HCT116 (cell line): Measurements from ENCODE around the gene SERHL2. TPM values are rescaled to one million over a fixed set of nuclear protein-coding genes. Genes with fewer than 3 reads are reported as not detected.
"Not testable (repeated sequence)": the region's sequence is repeated elsewhere in the genome, so short reads cannot be mapped to it uniquely, and the experiment has no call there.

Experiments
- ATAC-seq: fragments of 200-7000 bp; cut with Tn5 transposase; 2 replicates; pipeline ENCODE4 v1.9.1; 2020; ENCODE audit warnings: mild to moderate bottlenecking, moderate library complexity
- BruUV-seq: library from RNA; stranded (reverse); fragments of 400-500 nt; replicated peaks from 2 replicates; lab custom pipeline; 2021; lab: Mats Ljungman, UMichigan
- CTCF ChIA-PET: fragments of 300-600 bp; sonication (Branson Sonifier 250); formaldehyde crosslinking; loops from one replicate; lab custom pipeline; 2021; ENCODE audit warnings: antibody characterized with exemption; lab: Charles Lee
- POLR2A ChIA-PET: fragments of 300-600, 350-600 bp; sonication (Branson Sonifier 250); formaldehyde crosslinking; loops from one replicate; lab custom pipeline; 2021; ENCODE audit warnings: antibody characterized with exemption; lab: Charles Lee
- RAD21 ChIA-PET, 2 experiments: fragments of 300-600 bp; sonication (Branson Sonifier 250); formaldehyde crosslinking; loops; one replicate each; lab custom pipeline; 2023; ENCODE audit warnings: low total read pairs in 2 of 2; ENCODE audit not compliant: uncharacterized antibody in 2 of 2, unreplicated experiment in 2 of 2, low non-redundant PET in 1 of 2; lab: Charles Lee
- DNase-seq: peaks from one replicate; pipeline ENCODE4 v3.0.0-alpha.2; 2010; ENCODE audit warnings: low read depth, low spot score
- H2AFZ ChIP-seq: fragments of 200-600 bp; shearing (Covaris generic), sonication (generic); 2 replicates; pipeline ENCODE4 v1.6.1; 2017; ENCODE audit warnings: low read depth, mixed run types, mixed read lengths, antibody characterized with exemption, low read length; ENCODE audit not compliant: poor library complexity, severe bottlenecking
- H3K27ac ChIP-seq: 2 replicates; pipeline ENCODE4 v1.5.1; 2012; ENCODE audit warnings: low read depth, low read length
- H3K27me3 ChIP-seq: fragments of 200-600 bp; sonication (generic); 2 replicates; pipeline ENCODE4 v1.6.1; 2016; ENCODE audit warnings: mixed run types, low read length, mixed read lengths; ENCODE audit not compliant: insufficient read depth
- H3K36me3 ChIP-seq, 2 experiments: fragments of 200-500 bp in 1 of 2; fragments of 200-600 bp in 1 of 2; sonication (Bioruptor generic) in 1 of 2; sonication (generic) in 1 of 2; 2 replicates each; pipeline versions ENCODE4 v1.5.1 to v1.6.1; 2014 to 2016; ENCODE audit warnings: low read length in 2 of 2, inconsistent platforms in 1 of 2, mixed read lengths in 1 of 2, mixed run types in 1 of 2; ENCODE audit not compliant: insufficient read depth in 2 of 2, control insufficient read depth in 1 of 2
- H3K4me1 ChIP-seq, 2 experiments: fragments of 200-600 bp in 1 of 2; sonication (generic) in 1 of 2; 2 replicates each; pipeline versions ENCODE4 v1.5.1 to v1.6.1; 2012 to 2017; ENCODE audit warnings: low read length in 2 of 2, inconsistent platforms in 1 of 2, mild to moderate bottlenecking in 1 of 2, mixed read lengths in 1 of 2, mixed run types in 1 of 2, moderate library complexity in 1 of 2; ENCODE audit not compliant: insufficient read depth in 2 of 2, control insufficient read depth in 1 of 2
- H3K4me2 ChIP-seq: fragments of 200-600 bp; sonication (generic); 2 replicates; pipeline ENCODE4 v1.6.1; 2017; ENCODE audit warnings: mixed run types, low read length, mixed read lengths
- H3K4me3 ChIP-seq, 2 experiments: fragments of 200-600 bp in 1 of 2; sonication (generic) in 1 of 2; replicated peaks in 1 of 2; 2 replicates each; pipeline ENCODE4 v1.5.1; 2011 to 2016; ENCODE audit warnings: low read length in 2 of 2, control low read depth in 1 of 2, low read depth in 1 of 2, mild to moderate bottlenecking in 1 of 2, mixed read lengths in 1 of 2, mixed run types in 1 of 2
- H3K79me2 ChIP-seq: fragments of 200-600 bp; sonication (generic); 2 replicates; pipeline ENCODE4 v1.6.1; 2017; ENCODE audit warnings: mild to moderate bottlenecking, mixed run types, low read length, moderate library complexity, mixed read lengths; ENCODE audit not compliant: insufficient read depth
- H3K9ac ChIP-seq: fragments of 200-600 bp; sonication (generic); 2 replicates; pipeline ENCODE4 v1.6.1; 2016; ENCODE audit warnings: low read length, mixed read lengths
- H3K9me2 ChIP-seq: fragments of 200-600 bp; sonication (generic), shearing (Covaris generic); 2 replicates; pipeline ENCODE4 v1.6.1; 2017; ENCODE audit warnings: mixed run types, mild to moderate bottlenecking, moderate library complexity; ENCODE audit not compliant: insufficient read depth
- H3K9me3 ChIP-seq, 2 experiments: fragments of 200-500 bp in 1 of 2; fragments of 200-600 bp in 1 of 2; sonication (Bioruptor generic) in 1 of 2; sonication (generic) in 1 of 2; 2 replicates each; pipeline ENCODE4 v1.6.1; 2014 to 2017; ENCODE audit warnings: low read length in 2 of 2, mixed read lengths in 2 of 2, inconsistent platforms in 1 of 2, low read depth in 1 of 2, mild to moderate bottlenecking in 1 of 2, mixed run types in 1 of 2, moderate library complexity in 1 of 2; ENCODE audit not compliant: control insufficient read depth in 1 of 2, insufficient read depth in 1 of 2
- H4K20me1 ChIP-seq: fragments of 200-600 bp; sonication (generic), shearing (Covaris generic); 2 replicates; pipeline ENCODE4 v1.6.1; 2017; ENCODE audit warnings: mixed run types, mild to moderate bottlenecking, moderate library complexity; ENCODE audit not compliant: insufficient read depth
- ATF3 ChIP-seq: IDR thresholded peaks from 2 replicates; pipeline ENCODE4 v1.6.1; 2012
- CBX3 ChIP-seq: IDR thresholded peaks from 2 replicates; pipeline ENCODE4 v1.6.1; 2012; ENCODE audit warnings: low read depth
- ELF1 ChIP-seq: IDR thresholded peaks from 2 replicates; pipeline ENCODE4 v1.6.1; 2012; ENCODE audit warnings: low read depth, borderline replicate concordance
- EZH2 ChIP-seq: fragments of 200-600 bp; sonication (generic); IDR thresholded peaks from 2 replicates; pipeline ENCODE4 v1.6.1; 2017; ENCODE audit warnings: antibody characterized with exemption, mixed run types
- EZH2phosphoT487 ChIP-seq: fragments of 200-600 bp; IDR thresholded peaks from 2 replicates; pipeline ENCODE4 v1.6.1; 2018; ENCODE audit warnings: antibody characterized with exemption, borderline replicate concordance
- JUND ChIP-seq: IDR thresholded peaks from 2 replicates; pipeline ENCODE4 v1.6.1; 2012
- SIN3A ChIP-seq: IDR thresholded peaks from 2 replicates; pipeline ENCODE4 v1.6.1; 2012; ENCODE audit warnings: low read depth
- SP1 ChIP-seq: IDR thresholded peaks from 2 replicates; pipeline ENCODE4 v1.6.1; 2012; ENCODE audit warnings: low read depth
- SRF ChIP-seq: IDR thresholded peaks from 2 replicates; pipeline ENCODE4 v1.6.1; 2012; ENCODE audit warnings: low read depth
- TCF7L2 ChIP-seq: IDR thresholded peaks from 2 replicates; pipeline ENCODE4 v1.7.0; 2011; ENCODE audit warnings: borderline replicate concordance, inconsistent platforms; ENCODE audit not compliant: insufficient read depth, insufficient read length; ENCODE audit errors: extremely low read depth
- YY1 ChIP-seq: IDR thresholded peaks from 2 replicates; pipeline ENCODE4 v1.6.1; 2011; ENCODE audit warnings: low read length, low read depth, moderate library complexity, mild to moderate bottlenecking; ENCODE audit not compliant: insufficient replicate concordance; ENCODE audit errors: extremely low read depth
- ZFX ChIP-seq: fragments of 450-650 bp; IDR thresholded peaks from 2 replicates; pipeline ENCODE4 v1.6.1; 2017
- intact Hi-C: fragments of 100-400 bp; cut with micrococcal nuclease; formaldehyde crosslinking; loops from 2 replicates; pipeline ENCODE4 v1.10.0; 2022
- total RNA-seq: library from RNA; stranded (reverse); gene quantifications from one replicate; pipeline ENCODE4 v1.2.1, GENCODE V29; 2021; ENCODE audit not compliant: unreplicated experiment
- TF ChIP-seq, protein P1 (sequence below): IDR thresholded peaks from 2 replicates; pipeline ENCODE4 v1.6.1; 2012; ENCODE audit warnings: low read depth

The SERHL2 gene
- total RNA-seq, 1 experiment from 2014 or later, result not detected

GRCh38 chr22:42565956-42566355 is 12.2 kb downstream of the SERHL2 start:
- TF ChIP-seq SP1, result no peak
- no peak for TF ChIP-seq JUND
- TF ChIP-seq YY1, result no peak
- no peak for TF ChIP-seq ZFX
- TF ChIP-seq, protein P1, sequence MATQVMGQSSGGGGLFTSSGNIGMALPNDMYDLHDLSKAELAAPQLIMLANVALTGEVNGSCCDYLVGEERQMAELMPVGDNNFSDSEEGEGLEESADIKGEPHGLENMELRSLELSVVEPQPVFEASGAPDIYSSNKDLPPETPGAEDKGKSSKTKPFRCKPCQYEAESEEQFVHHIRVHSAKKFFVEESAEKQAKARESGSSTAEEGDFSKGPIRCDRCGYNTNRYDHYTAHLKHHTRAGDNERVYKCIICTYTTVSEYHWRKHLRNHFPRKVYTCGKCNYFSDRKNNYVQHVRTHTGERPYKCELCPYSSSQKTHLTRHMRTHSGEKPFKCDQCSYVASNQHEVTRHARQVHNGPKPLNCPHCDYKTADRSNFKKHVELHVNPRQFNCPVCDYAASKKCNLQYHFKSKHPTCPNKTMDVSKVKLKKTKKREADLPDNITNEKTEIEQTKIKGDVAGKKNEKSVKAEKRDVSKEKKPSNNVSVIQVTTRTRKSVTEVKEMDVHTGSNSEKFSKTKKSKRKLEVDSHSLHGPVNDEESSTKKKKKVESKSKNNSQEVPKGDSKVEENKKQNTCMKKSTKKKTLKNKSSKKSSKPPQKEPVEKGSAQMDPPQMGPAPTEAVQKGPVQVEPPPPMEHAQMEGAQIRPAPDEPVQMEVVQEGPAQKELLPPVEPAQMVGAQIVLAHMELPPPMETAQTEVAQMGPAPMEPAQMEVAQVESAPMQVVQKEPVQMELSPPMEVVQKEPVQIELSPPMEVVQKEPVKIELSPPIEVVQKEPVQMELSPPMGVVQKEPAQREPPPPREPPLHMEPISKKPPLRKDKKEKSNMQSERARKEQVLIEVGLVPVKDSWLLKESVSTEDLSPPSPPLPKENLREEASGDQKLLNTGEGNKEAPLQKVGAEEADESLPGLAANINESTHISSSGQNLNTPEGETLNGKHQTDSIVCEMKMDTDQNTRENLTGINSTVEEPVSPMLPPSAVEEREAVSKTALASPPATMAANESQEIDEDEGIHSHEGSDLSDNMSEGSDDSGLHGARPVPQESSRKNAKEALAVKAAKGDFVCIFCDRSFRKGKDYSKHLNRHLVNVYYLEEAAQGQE, result no peak
- no peak for TF ChIP-seq SIN3A
- TF ChIP-seq ATF3, result no peak
- no peak for TF ChIP-seq TCF7L2
- no peak for TF ChIP-seq ELF1
- TF ChIP-seq SRF, result no peak
- TF ChIP-seq EZH2, result no peak
- no peak for TF ChIP-seq CBX3
- TF ChIP-seq EZH2phosphoT487, result no peak
- no peak overlapping the region for H3K4me2 ChIP-seq
- CTCF ChIA-PET, result no interaction called here
- BruUV-seq, result no TSS peak
- H3K79me2 ChIP-seq, result no peaks in the 10 kb centered on the region
- RAD21 ChIA-PET, result no interaction called here
- intact Hi-C loops, result no loop called here
- H3K9me2 ChIP-seq, result no peaks in the 10 kb centered on the region
- no peaks in the 10 kb centered on the region for H3K27me3 ChIP-seq
- ATAC-seq, result no peak
- POLR2A ChIA-PET, result no interaction called here
- H3K27ac ChIP-seq, result no peak overlapping the region
- H3K4me1 ChIP-seq, result no peaks in the 10 kb centered on the region
- H3K4me3 ChIP-seq, result no peak overlapping the region
- H3K9me3 ChIP-seq, result no peaks in the 10 kb centered on the region
- H2AFZ ChIP-seq, result no peak overlapping the region
- H3K9ac ChIP-seq, result no peak overlapping the region
- DNase-seq, result no peak
- no peaks in the 10 kb centered on the region for H4K20me1 ChIP-seq
- no peaks in the 10 kb centered on the region for H3K36me3 ChIP-seq

DNA sequence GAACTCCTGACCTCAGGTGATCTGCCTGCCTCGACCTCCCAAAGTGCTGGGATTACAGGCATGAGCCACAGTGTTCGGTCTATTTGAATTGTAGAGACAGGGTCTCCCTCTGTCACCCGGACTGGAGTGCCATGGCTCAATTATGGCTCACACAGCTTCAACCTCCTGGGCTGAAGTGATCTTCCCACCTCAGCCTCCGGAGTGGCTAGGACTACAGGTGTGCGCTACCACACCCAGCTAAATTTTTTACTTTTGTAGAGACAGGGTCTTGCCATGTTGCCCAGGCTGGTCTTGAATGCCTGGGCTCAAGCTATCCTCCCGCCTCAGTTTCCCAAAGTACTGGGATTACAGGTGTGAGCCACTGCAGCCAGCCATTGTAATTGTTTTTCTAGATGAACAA is 14.2 kb downstream of the SERHL2 start:
- intact Hi-C loops, H2AFZ ChIP-seq, DNase-seq, H3K9me3 ChIP-seq, ATAC-seq, H3K4me1 ChIP-seq, BruUV-seq, H3K79me2 ChIP-seq, CTCF ChIA-PET, H4K20me1 ChIP-seq, H3K4me2 ChIP-seq, H3K36me3 ChIP-seq, H3K9ac ChIP-seq, H3K4me3 ChIP-seq, H3K9me2 ChIP-seq, H3K27ac ChIP-seq, RAD21 ChIA-PET, H3K27me3 ChIP-seq: not testable (repeated sequence)
- POLR2A ChIA-PET, result interaction anchor here (1.2 kb wide), 1 partner anchor 47 kb away, joined by 4 read pairs; the partner anchor contains the start of gene POLDIP3

- H3K27ac ChIP-seq, CTCF ChIA-PET, intact Hi-C loops, BruUV-seq, H3K4me2 ChIP-seq, H4K20me1 ChIP-seq, H3K36me3 ChIP-seq, DNase-seq, H2AFZ ChIP-seq, H3K9me2 ChIP-seq, POLR2A ChIA-PET, H3K4me1 ChIP-seq, RAD21 ChIA-PET, H3K9me3 ChIP-seq, H3K27me3 ChIP-seq, H3K79me2 ChIP-seq, H3K4me3 ChIP-seq, H3K9ac ChIP-seq: not testable (repeated sequence)
- ATAC-seq, result peak; percentile 28; the same call in 1 of the 2 replicates
Measured at GRCh38 chr22:42570580-42570979, 16.8 kb downstream of the SERHL2 start.
